Stomach (tissue), 9 donors: Measurements from ENCODE around the gene OR8S1. TPM values are rescaled to one million over a fixed set of nuclear protein-coding genes. Genes with fewer than 3 reads are reported as not detected.
"Not testable (repeated sequence)": the region's sequence is repeated elsewhere in the genome, so short reads cannot be mapped to it uniquely, and the experiment has no call there.

Experiments
- DNase-seq, 2 donors: peaks; one replicate each; pipeline versions ENCODE4 v3.0.0 to v3.0.0-alpha.2; 2013 to 2019
- H3K27ac ChIP-seq, 5 donors: fragments of 200-600 bp in 4 of 5; sonication (generic) in 4 of 5; one replicate each; pipeline ENCODE4 v1.5.1; 2013 to 2019; ENCODE audit warnings: mild to moderate bottlenecking in 1 of 5, moderate library complexity in 1 of 5
- H3K27me3 ChIP-seq, 3 donors: fragments of 200-600 bp; sonication (generic); one replicate each; pipeline ENCODE4 v1.5.1; 2017 to 2019; ENCODE audit warnings: mixed run types in 1 of 3
- H3K36me3 ChIP-seq, 4 donors: fragments of 200-600 bp; sonication (generic); 1 replicate in 3 of 4; 2 replicates in 1 of 4; pipeline ENCODE4 v1.5.1; 2016 to 2019
- H3K4me1 ChIP-seq, 4 donors: fragments of 200-600 bp; sonication (generic); one replicate each; pipeline ENCODE4 v1.5.1; 2016 to 2019
- H3K4me3 ChIP-seq, 4 donors: fragments of 200-600 bp; sonication (generic) in 3 of 4; one replicate each; pipeline ENCODE4 v1.5.1; 2016 to 2019; ENCODE audit warnings: mild to moderate bottlenecking in 1 of 4
- H3K9me3 ChIP-seq, 4 donors: fragments of 200-600 bp; sonication (generic); one replicate each; pipeline ENCODE4 v1.5.1; 2016 to 2019
- EP300 ChIP-seq: sonication (generic); formaldehyde crosslinking; IDR thresholded peaks from one replicate; pipeline ENCODE4 v1.6.1; 2017; ENCODE audit warnings: antibody characterized with exemption
- POLR2A ChIP-seq, 4 donors: fragments of 450-650 bp; IDR thresholded peaks; one replicate each; pipeline ENCODE4 v1.6.1; 2016; ENCODE audit warnings: antibody characterized with exemption in 4 of 4, control low read depth in 2 of 4, mild to moderate bottlenecking in 1 of 4, moderate library complexity in 1 of 4
- POLR2AphosphoS5 ChIP-seq, 3 donors: sonication (generic); formaldehyde crosslinking; IDR thresholded peaks; one replicate each; pipeline ENCODE4 v1.6.1; 2016; ENCODE audit warnings: antibody characterized with exemption in 3 of 3
- WGBS, 5 donors: extraction: QIAGEN DNeasy Blood & Tissue Kit in 3 of 5; methylation state at CpG; one replicate each; pipeline versions ENCODE4 v1.1.5 to v1.1.7; 2013 to 2018; 5-methylcytosine and 5-hydroxymethylcytosine counted together
- intact Hi-C: fragments of 100-400 bp; cut with DNase I; formaldehyde crosslinking; loops from one replicate; pipeline ENCODE4 v1.15.1; 2023; ENCODE audit warnings: low total_unique reads
- polyA plus RNA-seq, 3 donors: library from polyadenylated mRNA; stranded (reverse); fragments of 200-250 nt; gene quantifications; one replicate each; pipeline ENCODE4 v1.2.3, GENCODE V29; 2013
- total RNA-seq, 5 donors: library from RNA; depleted of rRNA; stranded (reverse); fragments of >200 nt; gene quantifications; one replicate each; pipeline versions ENCODE4 v1.1.0 to v1.2.3, GENCODE V29; 2014 to 2016
- TF ChIP-seq, protein P1 (sequence below), 7 experiments: fragments of 450-650 bp in 4 of 7; fragments of 200-600 bp in 3 of 7; sonication (generic) in 3 of 7; IDR thresholded peaks; one replicate each; pipeline ENCODE4 v1.5.1; 2016 to 2019; ENCODE audit warnings: antibody characterized with exemption in 7 of 7, control low read depth in 2 of 7, mild to moderate bottlenecking in 1 of 7
- donor health status: healthy with polysubstance abuse.
- donor health status: Bipolar disorder and iron deficiency.
- donor health status: healthy.

OR8S1 gene
- total and polyA plus RNA-seq, 8 donors: not detected

- intact Hi-C loops: no loop called here
- Histone ChIP-seq H3K27me3 (no peaks in the 10 kb centered on the region), H3K4me1 (no peaks in the 10 kb centered on the region), H3K4me3 (no peak overlapping the region), H3K36me3 (no peaks in the 10 kb centered on the region), H3K27ac (no peak overlapping the region), H3K9me3 (peaks cover 0 to 23% (median 0%) of the 10 kb centered on the region in 4 donors)
- 17 to 33% (median 27%) methylated on average over 1 of the region's 1 CpG for WGBS, 5 donors
- no peak for DNase-seq
- TF ChIP-seq, protein P1, sequence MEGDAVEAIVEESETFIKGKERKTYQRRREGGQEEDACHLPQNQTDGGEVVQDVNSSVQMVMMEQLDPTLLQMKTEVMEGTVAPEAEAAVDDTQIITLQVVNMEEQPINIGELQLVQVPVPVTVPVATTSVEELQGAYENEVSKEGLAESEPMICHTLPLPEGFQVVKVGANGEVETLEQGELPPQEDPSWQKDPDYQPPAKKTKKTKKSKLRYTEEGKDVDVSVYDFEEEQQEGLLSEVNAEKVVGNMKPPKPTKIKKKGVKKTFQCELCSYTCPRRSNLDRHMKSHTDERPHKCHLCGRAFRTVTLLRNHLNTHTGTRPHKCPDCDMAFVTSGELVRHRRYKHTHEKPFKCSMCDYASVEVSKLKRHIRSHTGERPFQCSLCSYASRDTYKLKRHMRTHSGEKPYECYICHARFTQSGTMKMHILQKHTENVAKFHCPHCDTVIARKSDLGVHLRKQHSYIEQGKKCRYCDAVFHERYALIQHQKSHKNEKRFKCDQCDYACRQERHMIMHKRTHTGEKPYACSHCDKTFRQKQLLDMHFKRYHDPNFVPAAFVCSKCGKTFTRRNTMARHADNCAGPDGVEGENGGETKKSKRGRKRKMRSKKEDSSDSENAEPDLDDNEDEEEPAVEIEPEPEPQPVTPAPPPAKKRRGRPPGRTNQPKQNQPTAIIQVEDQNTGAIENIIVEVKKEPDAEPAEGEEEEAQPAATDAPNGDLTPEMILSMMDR (IDR thresholded peaks at IDR 0.05): no peak
- TF ChIP-seq POLR2AphosphoS5 (IDR thresholded peaks at IDR 0.05) (no peak), EP300 (no peak), POLR2A (IDR thresholded peaks at IDR 0.05) (no peak)
These were observed 15.3 kb upstream of the OR8S1 start for GRCh38 chr12:48510111-48510510.

GRCh38 chr12:48512855-48513254 is 12.6 kb upstream of the OR8S1 start:
- Histone ChIP-seq H3K9me3 (peaks cover 0 to 23% (median 0%) of the 10 kb centered on the region in 4 donors), H3K27ac (no peak overlapping the region), H3K4me1 (no peaks in the 10 kb centered on the region), H3K27me3 (no peaks in the 10 kb centered on the region), H3K36me3 (no peaks in the 10 kb centered on the region), H3K4me3 (no peak overlapping the region)
- 31 to 82% (median 57%) methylated on average over 2 of the region's 2 CpGs for WGBS, 5 donors
- no peak for DNase-seq
- intact Hi-C loops: no loop called here
- TF ChIP-seq EP300: no peak
- TF ChIP-seq, protein P1 (IDR thresholded peaks at IDR 0.05): no peak
- no peak for TF ChIP-seq POLR2A (IDR thresholded peaks at IDR 0.05)
- TF ChIP-seq POLR2AphosphoS5 (IDR thresholded peaks at IDR 0.05): no peak

DNA sequence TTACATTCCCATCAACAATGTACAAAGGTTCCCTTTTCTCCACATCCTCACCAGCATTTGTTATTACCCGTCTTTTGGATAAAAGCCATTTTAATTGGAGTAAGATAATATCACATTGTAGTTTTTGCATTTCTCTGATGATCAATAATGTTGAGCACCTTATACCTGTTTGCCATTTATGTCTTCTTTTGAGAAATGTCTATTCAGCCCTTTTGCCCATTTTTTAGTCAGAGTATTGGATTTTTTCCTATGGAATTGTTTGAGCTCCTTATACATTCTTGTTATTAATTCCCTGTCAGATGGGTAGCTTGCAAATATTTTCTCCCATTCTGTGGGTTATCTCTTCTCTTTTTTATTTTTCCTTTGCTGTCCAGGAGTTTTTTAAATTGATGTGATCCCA is 10.7 kb upstream of the OR8S1 start:
- Histone ChIP-seq H3K27me3 (no peaks in the 10 kb centered on the region), H3K36me3 (no peaks in the 10 kb centered on the region), H3K4me3 (no peak overlapping the region), H3K27ac (no peak overlapping the region), H3K9me3 (peaks cover 0 to 23% (median 0%) of the 10 kb centered on the region in 4 donors), H3K4me1 (no peaks in the 10 kb centered on the region)
- 76 to 98% (median 90%) methylated on average over 1 of the region's 1 CpG for WGBS, 5 donors
- intact Hi-C loops: no loop called here
- TF ChIP-seq POLR2A (IDR thresholded peaks at IDR 0.05) (no peak), EP300 (no peak), POLR2AphosphoS5 (IDR thresholded peaks at IDR 0.05) (no peak)
- TF ChIP-seq, protein P1 (IDR thresholded peaks at IDR 0.05): no peak
- DNase-seq: no peak

GRCh38 chr12:48520381-48520780 is 5.1 kb upstream of the OR8S1 start:
- H3K4me1 ChIP-seq, H3K4me3 ChIP-seq, H3K27ac ChIP-seq, H3K9me3 ChIP-seq, intact Hi-C loops, H3K36me3 ChIP-seq, DNase-seq, H3K27me3 ChIP-seq: not testable (repeated sequence)
- WGBS, 5 donors: 60 to 97% (median 91%) methylated on average over 1 to 24 of the region's 24 CpGs

GRCh38 chr12:48527891-48528670 is 2.6 kb downstream of the OR8S1 start:
- no peak for DNase-seq
- H3K4me1 ChIP-seq: no peaks in the 10 kb centered on the region
- H3K9me3 ChIP-seq: no peaks in the 10 kb centered on the region
- no peaks in the 10 kb centered on the region for H3K36me3 ChIP-seq
- 89 to 93% (median 92%) methylated on average over 40 to 44 of the region's 44 CpGs for WGBS, 5 donors
- H3K4me3 ChIP-seq: no peak overlapping the region
- no peak overlapping the region for H3K27ac ChIP-seq
- TF ChIP-seq EP300: no peak
- TF ChIP-seq POLR2AphosphoS5 (IDR thresholded peaks at IDR 0.05): no peak
- TF ChIP-seq, protein P1 (IDR thresholded peaks at IDR 0.05): no peak
- TF ChIP-seq POLR2A (IDR thresholded peaks at IDR 0.05): no peak
- intact Hi-C loops: no loop called here
- H3K27me3 ChIP-seq: peaks cover 0 to 3% (median 0%) of the 10 kb centered on the region in 3 donors
